ENCODE measurements around the gene UTP25. TPM values are rescaled to one million over a fixed set of nuclear protein-coding genes. Genes with fewer than 3 reads are reported as not detected.

Gene UTP25
- total RNA-seq, 1 donor, result 22.1 TPM

GRCh38 chr1:209797978-209798639 lies 29.7 kb upstream of the UTP25 start:
- Histone ChIP-seq H3K9me3 (ENCODE audit: low read depth, low read length) (no peaks in the 10 kb centered on the region), H3K27ac (ENCODE audit: low read depth, low read length) (no peak overlapping the region), H4K20me1 (ENCODE audit: insufficient read depth, low read length) (no peaks in the 10 kb centered on the region), H3K79me2 (ENCODE audit: insufficient read depth, low read length) (no peaks in the 10 kb centered on the region), H2AFZ (ENCODE audit: low read length) (peak overlapping the region; percentile 69), H3K4me3 (ENCODE audit: insufficient read depth, low read length) (no peak overlapping the region), H3K27me3 (ENCODE audit: insufficient read depth, low read length) (peaks cover 5% of the 10 kb centered on the region), H3K4me1 (ENCODE audit: insufficient read depth, low read length) (peaks cover 14% of the 10 kb centered on the region), H3K4me2 (ENCODE audit: insufficient read depth, low read length) (no peak overlapping the region), H3K36me3 (ENCODE audit: insufficient read depth, low read length) (no peaks in the 10 kb centered on the region)
- DNase-seq (ENCODE audit: insufficient read length, low spot score, missing footprints), result no peak
- peak; percentile 34 for TF ChIP-seq CTCF (IDR thresholded peaks at IDR 0.05; ENCODE audit: extremely low read depth, low read depth, low read length)

GRCh38 chr1:209800984-209801834 lies 26.6 kb upstream of the UTP25 start:
- Histone ChIP-seq H3K4me1 (ENCODE audit: insufficient read depth, low read length) (peaks cover 15% of the 10 kb centered on the region), H3K4me3 (ENCODE audit: insufficient read depth, low read length) (no peak overlapping the region), H3K27ac (ENCODE audit: low read depth, low read length) (no peak overlapping the region), H3K9me3 (ENCODE audit: low read depth, low read length) (no peaks in the 10 kb centered on the region), H2AFZ (ENCODE audit: low read length) (no peak overlapping the region), H3K27me3 (ENCODE audit: insufficient read depth, low read length) (peaks cover 11% of the 10 kb centered on the region), H3K36me3 (ENCODE audit: insufficient read depth, low read length) (no peaks in the 10 kb centered on the region), H4K20me1 (ENCODE audit: insufficient read depth, low read length) (no peaks in the 10 kb centered on the region), H3K79me2 (ENCODE audit: insufficient read depth, low read length) (no peaks in the 10 kb centered on the region), H3K4me2 (ENCODE audit: insufficient read depth, low read length) (no peak overlapping the region)
- no peak for DNase-seq (ENCODE audit: insufficient read length, low spot score, missing footprints)
- TF ChIP-seq CTCF (IDR thresholded peaks at IDR 0.05; ENCODE audit: extremely low read depth, low read depth, low read length), result no peak

GRCh38 chr1:209802117-209802779 lies 25.5 kb upstream of the UTP25 start:
- TF ChIP-seq CTCF (IDR thresholded peaks at IDR 0.05; ENCODE audit: extremely low read depth, low read depth, low read length), result no peak
- DNase-seq (ENCODE audit: insufficient read length, low spot score, missing footprints), result no peak
- peaks cover 21% of the 10 kb centered on the region for H3K4me1 ChIP-seq (ENCODE audit: insufficient read depth, low read length)
- no peaks in the 10 kb centered on the region for H3K36me3 ChIP-seq (ENCODE audit: insufficient read depth, low read length)
- no peak overlapping the region for H3K27ac ChIP-seq (ENCODE audit: low read depth, low read length)
- H3K79me2 ChIP-seq (ENCODE audit: insufficient read depth, low read length), result no peaks in the 10 kb centered on the region
- H3K9me3 ChIP-seq (ENCODE audit: low read depth, low read length), result no peaks in the 10 kb centered on the region
- no peak overlapping the region for H3K4me3 ChIP-seq (ENCODE audit: insufficient read depth, low read length)
- H3K4me2 ChIP-seq (ENCODE audit: insufficient read depth, low read length), result no peak overlapping the region
- no peaks in the 10 kb centered on the region for H4K20me1 ChIP-seq (ENCODE audit: insufficient read depth, low read length)
- peaks cover 11% of the 10 kb centered on the region for H3K27me3 ChIP-seq (ENCODE audit: insufficient read depth, low read length)
- H2AFZ ChIP-seq (ENCODE audit: low read length), result peak overlapping the region; percentile 16

GRCh38 chr1:209802780-209803152 lies 25.0 kb upstream of the UTP25 start:
- peaks cover 11% of the 10 kb centered on the region for H3K27me3 ChIP-seq (ENCODE audit: insufficient read depth, low read length)
- no peaks in the 10 kb centered on the region for H3K9me3 ChIP-seq (ENCODE audit: low read depth, low read length)
- H3K4me2 ChIP-seq (ENCODE audit: insufficient read depth, low read length), result no peak overlapping the region
- no peak for DNase-seq (ENCODE audit: insufficient read length, low spot score, missing footprints)
- H3K4me1 ChIP-seq (ENCODE audit: insufficient read depth, low read length), result peaks cover 26% of the 10 kb centered on the region
- H3K79me2 ChIP-seq (ENCODE audit: insufficient read depth, low read length), result no peaks in the 10 kb centered on the region
- no peak overlapping the region for H2AFZ ChIP-seq (ENCODE audit: low read length)
- no peak for TF ChIP-seq CTCF (IDR thresholded peaks at IDR 0.05; ENCODE audit: extremely low read depth, low read depth, low read length)
- no peak overlapping the region for H3K27ac ChIP-seq (ENCODE audit: low read depth, low read length)
- no peaks in the 10 kb centered on the region for H3K36me3 ChIP-seq (ENCODE audit: insufficient read depth, low read length)
- no peaks in the 10 kb centered on the region for H4K20me1 ChIP-seq (ENCODE audit: insufficient read depth, low read length)
- no peak overlapping the region for H3K4me3 ChIP-seq (ENCODE audit: insufficient read depth, low read length)
